H9 (cell line): Measurements from ENCODE around the gene C16orf95. TPM values are rescaled to one million over a fixed set of nuclear protein-coding genes. Genes with fewer than 3 reads are reported as not detected.
A peak's percentile ranks its signal among the peaks of the same experiment; 100 is the strongest.

Source experiments
- DNase-seq: peaks from one replicate; pipeline ENCODE4 v3.0.0-alpha.2; 2017
- H2AFZ ChIP-seq: one replicate; pipeline ENCODE4 v1.6.1; 2013; ENCODE audit warnings: mild to moderate bottlenecking, low read length, control low read depth, moderate library complexity
- H2AK5ac ChIP-seq: 2 replicates; pipeline ENCODE4 v1.6.1; 2013; ENCODE audit warnings: low read length, control low read depth, mixed read lengths; ENCODE audit not compliant: insufficient read length
- H2BK120ac ChIP-seq: one replicate; pipeline ENCODE4 v1.6.1; 2013; ENCODE audit warnings: low read depth, mild to moderate bottlenecking, low read length, control low read depth, inconsistent platforms; ENCODE audit not compliant: poor library complexity, severe bottlenecking
- H2BK12ac ChIP-seq: 2 replicates; pipeline ENCODE4 v1.6.1; 2013; ENCODE audit warnings: low read length, control low read depth, mixed read lengths, low read depth; ENCODE audit not compliant: insufficient read length
- H2BK15ac ChIP-seq: 2 replicates; pipeline ENCODE4 v1.6.1; 2013; ENCODE audit warnings: low read depth, low read length, control low read depth
- H2BK20ac ChIP-seq: one replicate; pipeline ENCODE4 v1.6.1; 2013; ENCODE audit warnings: low read depth, mild to moderate bottlenecking, low read length, control low read depth, inconsistent platforms; ENCODE audit not compliant: poor library complexity, severe bottlenecking
- H2BK5ac ChIP-seq: 2 replicates; pipeline ENCODE4 v1.6.1; 2013; ENCODE audit warnings: low read length, control low read depth, mixed read lengths; ENCODE audit not compliant: insufficient read length
- H3K14ac ChIP-seq: 2 replicates; pipeline ENCODE4 v1.6.1; 2013; ENCODE audit warnings: low read length, control low read depth; ENCODE audit not compliant: insufficient read depth
- H3K18ac ChIP-seq: 2 replicates; pipeline ENCODE4 v1.6.1; 2013; ENCODE audit warnings: low read depth, mild to moderate bottlenecking, mixed read lengths, low read length, control low read depth; ENCODE audit not compliant: insufficient read length
- H3K23ac ChIP-seq: 2 replicates; pipeline ENCODE4 v1.6.1; 2013; ENCODE audit warnings: low read length, control low read depth, mixed read lengths, low read depth; ENCODE audit not compliant: insufficient read length
- H3K23me2 ChIP-seq: 2 replicates; pipeline ENCODE4 v1.6.1; 2013; ENCODE audit warnings: low read depth, mild to moderate bottlenecking, mixed read lengths, low read length, control low read depth; ENCODE audit not compliant: insufficient read length, poor library complexity, severe bottlenecking
- H3K27ac ChIP-seq: 2 replicates; pipeline ENCODE4 v1.5.1; 2013; ENCODE audit warnings: low read length, control low read depth, mixed read lengths, low read depth; ENCODE audit not compliant: insufficient read length
- H3K27me3 ChIP-seq: 2 replicates; pipeline ENCODE4 v1.6.1; 2013; ENCODE audit warnings: low read length, control low read depth, inconsistent platforms; ENCODE audit not compliant: insufficient read depth
- H3K4ac ChIP-seq: 2 replicates; pipeline ENCODE4 v1.6.1; 2013; ENCODE audit warnings: low read depth, mild to moderate bottlenecking, control low read depth, inconsistent platforms, low read length, moderate library complexity
- H3K4me1 ChIP-seq: 2 replicates; pipeline ENCODE4 v1.6.1; 2013; ENCODE audit warnings: low read length, control low read depth, inconsistent platforms; ENCODE audit not compliant: insufficient read depth
- H3K4me2 ChIP-seq: 2 replicates; pipeline ENCODE4 v1.6.1; 2013; ENCODE audit warnings: low read length, control low read depth, mixed read lengths; ENCODE audit not compliant: insufficient read length, insufficient read depth
- H3K56ac ChIP-seq: 2 replicates; pipeline ENCODE4 v1.6.1; 2013; ENCODE audit warnings: low read depth, mild to moderate bottlenecking, mixed read lengths, low read length, control low read depth; ENCODE audit not compliant: insufficient read length
- H3K79me1 ChIP-seq: 2 replicates; pipeline ENCODE4 v1.6.1; 2013; ENCODE audit warnings: low read depth, mild to moderate bottlenecking, moderate library complexity, low read length, control low read depth, inconsistent platforms; ENCODE audit not compliant: insufficient read depth, poor library complexity, severe bottlenecking
- H3K79me2 ChIP-seq: 2 replicates; pipeline ENCODE4 v1.6.1; 2013; ENCODE audit warnings: low read length, control low read depth, inconsistent platforms; ENCODE audit not compliant: insufficient read depth
- H3K9ac ChIP-seq: 2 replicates; pipeline ENCODE4 v1.6.1; 2013; ENCODE audit warnings: low read length, control low read depth, mixed read lengths; ENCODE audit not compliant: insufficient read length; ENCODE audit errors: extremely low read depth
- H3K9me3 ChIP-seq: one replicate; pipeline ENCODE4 v1.6.1; 2013; ENCODE audit warnings: low read depth, low read length, inconsistent platforms; ENCODE audit not compliant: control insufficient read depth
- H3T11ph ChIP-seq: one replicate; pipeline ENCODE4 v1.6.1; 2013; ENCODE audit warnings: mild to moderate bottlenecking, low read length, control low read depth, inconsistent platforms
- H4K20me1 ChIP-seq: one replicate; pipeline ENCODE4 v1.6.1; 2013; ENCODE audit not compliant: control insufficient read depth, insufficient read length, insufficient read depth
- H4K5ac ChIP-seq: 2 replicates; pipeline ENCODE4 v1.6.1; 2013; ENCODE audit warnings: low read depth, mild to moderate bottlenecking, mixed read lengths, low read length, control low read depth; ENCODE audit not compliant: insufficient read length
- H4K8ac ChIP-seq: replicated peaks from 2 replicates; pipeline ENCODE4 v1.6.1; 2013; ENCODE audit warnings: low read length, control low read depth, mixed read lengths, low read depth; ENCODE audit not compliant: insufficient read length
- H4K91ac ChIP-seq: 2 replicates; pipeline ENCODE4 v1.6.1; 2013; ENCODE audit warnings: low read depth, mild to moderate bottlenecking, moderate library complexity, mixed read lengths, low read length, control low read depth; ENCODE audit not compliant: insufficient read length
- H3K27ac Mint-ChIP-seq, 3 experiments: 2 replicates in 2 of 3; 3 replicates in 1 of 3; pipeline ENCODE4 v1.8.0; 2020 to 2021; ENCODE audit warnings: mixed read lengths in 3 of 3, mild to moderate bottlenecking in 1 of 3, moderate library complexity in 1 of 3
- H3K27me3 Mint-ChIP-seq: 2 replicates; pipeline ENCODE4 v1.8.0; 2021; ENCODE audit warnings: low read depth, mild to moderate bottlenecking, moderate library complexity, mixed read lengths
- H3K36me3 Mint-ChIP-seq, 3 experiments: 2 replicates in 2 of 3; 3 replicates in 1 of 3; pipeline ENCODE4 v1.8.0; 2020 to 2021; ENCODE audit warnings: low read depth in 3 of 3, mixed read lengths in 3 of 3; ENCODE audit not compliant: insufficient read depth in 1 of 3
- H3K4me1 Mint-ChIP-seq, 2 experiments: 2 replicates each; pipeline ENCODE4 v1.8.0; 2020; ENCODE audit warnings: mixed read lengths in 2 of 2
- H3K4me3 Mint-ChIP-seq, 2 experiments: 2 replicates in 1 of 2; 3 replicates in 1 of 2; pipeline ENCODE4 v1.8.0; 2020 to 2021; ENCODE audit warnings: mild to moderate bottlenecking in 2 of 2, mixed read lengths in 2 of 2, moderate library complexity in 1 of 2
- H3K9me3 Mint-ChIP-seq, 2 experiments: 2 replicates in 1 of 2; 3 replicates in 1 of 2; pipeline ENCODE4 v1.8.0; 2020; ENCODE audit warnings: mild to moderate bottlenecking in 2 of 2, mixed read lengths in 2 of 2, moderate library complexity in 1 of 2
- CTCF ChIP-seq: fragments of 200-600 bp; sonication (generic); conservative IDR thresholded peaks from 3 replicates; pipeline ENCODE4 v1.8.0; 2021; ENCODE audit warnings: antibody characterized with exemption, mild to moderate bottlenecking
- WGBS: extraction: QIAGEN DNeasy Blood & Tissue Kit; methylation state at CpG from one replicate; pipeline ENCODE4 v1.1.7; 2013; ENCODE audit warnings: missing lambda C conversion rate, low lambda C conversion rate, mixed read lengths; ENCODE audit not compliant: insufficient read length; ENCODE audit errors: extremely low coverage; 5-methylcytosine and 5-hydroxymethylcytosine counted together
- total RNA-seq: library from RNA; stranded (reverse); gene quantifications from 2 replicates; pipeline ENCODE4 v1.2.1, GENCODE V29; 2021

The C16orf95 gene
- total RNA-seq, 1 experiment from 2014 or later = 5.6 TPM

GRCh38 chr16:87330646-87331045 lies 13.5 kb upstream of the C16orf95 start:
- TF ChIP-seq CTCF = no peak
- Histone ChIP-seq H4K91ac (no peak overlapping the region), H2AFZ (no peak overlapping the region), H3K9me3 (no peaks in the 10 kb centered on the region), H3K27ac (no peak overlapping the region), H4K5ac (no peak overlapping the region), H2BK12ac (no peak overlapping the region), H3K4me2 (no peak overlapping the region), H2BK120ac (no peak overlapping the region), H3K27me3 (no peaks in the 10 kb centered on the region), H3K23ac (no peak overlapping the region), H3K56ac (no peak overlapping the region), H3K14ac (no peak overlapping the region), H3K23me2 (no peaks in the 10 kb centered on the region), H3K79me1 (no peaks in the 10 kb centered on the region), H4K20me1 (no peaks in the 10 kb centered on the region), H2BK5ac (no peak overlapping the region), H3K9ac (no peak overlapping the region), H3K4me1 (no peaks in the 10 kb centered on the region), H3T11ph (no peak overlapping the region), H2AK5ac (no peak overlapping the region), H2BK15ac (no peak overlapping the region), H3K18ac (no peak overlapping the region), H3K4ac (no peak overlapping the region), H2BK20ac (no peak overlapping the region), H3K79me2 (no peaks in the 10 kb centered on the region), H4K8ac (no peak overlapping the region)
- no peaks in the 10 kb centered on the region for H3K9me3 Mint-ChIP-seq
- H3K4me1 Mint-ChIP-seq = no peaks in the 10 kb centered on the region
- H3K27ac Mint-ChIP-seq = peak overlapping the region in 1 of 3 experiments; percentile 41; a peak in 1 of 7 replicates
- WGBS = no CpG with 5 or more reads among the region's 15 CpGs
- peaks cover 5 to 29% (median 26%) of the 10 kb centered on the region in 3 experiments for H3K36me3 Mint-ChIP-seq
- no peak overlapping the region for H3K4me3 Mint-ChIP-seq
- H3K27me3 Mint-ChIP-seq = no peaks in the 10 kb centered on the region; the same call in 1 of the 2 replicates
- no peak for DNase-seq
